OCI-LY1 (cell line): ENCODE data around the gene NIM1K.

Source experiments
- CTCF ChIP-seq: fragments of 200-600 bp; sonication (generic), shearing (Covaris generic); IDR thresholded peaks from 2 replicates; pipeline ENCODE4 v1.5.1; 2017; ENCODE audit warnings: mild to moderate bottlenecking, antibody characterized with exemption, low read length, moderate library complexity, mixed read lengths
- EZH2 ChIP-seq: fragments of 200-600 bp; sonication (generic), shearing (Covaris generic); IDR thresholded peaks from 2 replicates; pipeline ENCODE4 v1.8.0; 2017; ENCODE audit warnings: borderline replicate concordance, mixed run types, mild to moderate bottlenecking, antibody characterized with exemption, low read length, moderate library complexity, mixed read lengths

GRCh38 chr5:43315682-43316081 is 123.7 kb downstream of the NIM1K start:
- TF ChIP-seq CTCF, result no peak
- no peak for TF ChIP-seq EZH2
